GM18951 (cell line): Measurements from ENCODE around the gene NAA15.

Source experiments
- POLR2A ChIP-seq: IDR thresholded peaks from 4 replicates; pipeline ENCODE4 v1.6.1; 2011; ENCODE audit warnings: mild to moderate bottlenecking; ENCODE audit not compliant: insufficient read length, insufficient read depth; ENCODE audit errors: extremely low read depth
- in situ Hi-C: fragments of 300-500 bp; cut with MboI; formaldehyde crosslinking; loops from one replicate; pipeline ENCODE4 v1.12.0; 2022; ENCODE audit warnings: low sequenced_read_pairs, mixed read lengths, inconsistent platforms; ENCODE audit not compliant: unreplicated experiment

NAA15 gene

GRCh38 chr4:139331185-139331584 lies 29.9 kb downstream of the NAA15 start:
- in situ Hi-C loops, result no loop called here
- TF ChIP-seq POLR2A, result no peak

GRCh38 chr4:139333046-139333445 lies 31.7 kb downstream of the NAA15 start:
- in situ Hi-C loops, result no loop called here
- no peak for TF ChIP-seq POLR2A

DNA sequence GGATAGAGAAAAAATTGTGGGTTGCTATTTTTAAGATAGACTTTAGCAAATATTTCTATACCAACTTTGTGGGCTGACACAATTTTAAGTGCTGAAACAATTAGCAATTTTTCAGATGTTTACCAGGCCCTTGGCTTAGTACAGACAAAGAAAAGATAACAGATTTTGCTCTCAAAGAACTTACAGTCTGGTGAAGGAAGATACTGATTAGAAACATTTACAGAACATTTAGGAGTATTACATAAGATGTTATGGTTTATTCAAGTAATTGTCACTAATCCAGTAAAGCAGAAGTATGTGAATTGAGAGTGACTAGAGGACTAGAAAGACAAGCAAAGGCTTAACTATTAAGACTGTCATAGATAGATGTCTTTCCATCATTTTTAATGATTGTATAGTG lies 36.3 kb downstream of the NAA15 start:
- TF ChIP-seq POLR2A, result no peak
- in situ Hi-C loops, result no loop called here

GRCh38 chr4:139361301-139361700 lies 60.0 kb downstream of the NAA15 start:
- in situ Hi-C loops, result no loop called here
- no peak for TF ChIP-seq POLR2A

DNA sequence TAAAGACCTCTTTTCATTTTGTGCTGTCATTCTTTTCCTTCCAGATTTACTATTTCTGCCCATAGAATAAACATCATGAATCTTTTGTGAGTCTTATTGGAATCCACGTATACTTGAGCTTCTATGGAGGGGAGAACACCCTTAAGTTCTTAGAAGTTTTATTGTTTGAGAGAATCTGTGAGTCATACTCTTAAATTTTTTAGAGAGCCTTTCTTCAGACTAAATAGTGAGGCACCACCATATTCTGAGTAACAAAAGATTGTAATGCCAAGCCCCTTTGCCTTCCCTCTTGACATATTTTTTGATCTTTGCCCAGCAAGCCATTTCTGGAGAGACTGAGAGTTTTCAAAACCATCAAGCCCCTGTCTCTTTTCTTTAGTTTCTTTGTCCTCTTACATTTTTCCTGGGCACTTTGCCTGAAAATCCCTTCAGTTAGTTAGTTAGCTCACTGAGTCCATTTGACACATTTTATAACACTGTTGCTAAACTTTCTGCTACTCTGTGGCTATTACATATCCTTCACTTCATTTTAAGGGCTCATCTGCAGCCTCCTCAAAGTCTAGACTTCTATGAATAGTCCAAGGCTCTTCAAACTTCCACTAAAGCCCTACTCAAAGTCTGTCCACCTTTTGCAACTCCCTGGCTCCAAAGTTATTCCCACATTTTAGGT lies 66.3 kb downstream of the NAA15 start:
- no peak for TF ChIP-seq POLR2A

GRCh38 chr4:139368998-139369397 lies 67.7 kb downstream of the NAA15 start:
- in situ Hi-C loops, result no loop called here
- TF ChIP-seq POLR2A, result no peak

More for the DNA sequence above, 66.3 kb downstream of the NAA15 start:
- in situ Hi-C loops, result no loop called here

DNA sequence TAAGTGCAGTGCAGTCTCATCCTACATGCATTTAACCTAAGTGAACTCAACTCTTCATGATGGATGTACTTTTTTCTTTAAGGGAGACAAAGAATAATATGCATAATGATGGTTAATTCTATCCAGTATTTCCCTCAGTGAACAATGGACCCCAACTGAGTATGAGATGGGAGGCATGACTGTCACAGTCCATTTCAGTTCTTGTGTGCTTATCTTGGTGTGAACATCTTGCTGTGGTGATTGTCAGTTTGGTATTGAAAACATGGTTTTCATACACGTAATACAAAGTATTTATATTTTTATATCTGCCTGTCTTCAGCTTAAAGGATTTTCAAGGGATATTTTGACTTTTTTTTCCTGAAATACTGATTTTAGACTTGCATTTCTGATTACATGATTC lies 72.9 kb downstream of the NAA15 start:
- no peak for TF ChIP-seq POLR2A
- in situ Hi-C loops, result no loop called here

DNA sequence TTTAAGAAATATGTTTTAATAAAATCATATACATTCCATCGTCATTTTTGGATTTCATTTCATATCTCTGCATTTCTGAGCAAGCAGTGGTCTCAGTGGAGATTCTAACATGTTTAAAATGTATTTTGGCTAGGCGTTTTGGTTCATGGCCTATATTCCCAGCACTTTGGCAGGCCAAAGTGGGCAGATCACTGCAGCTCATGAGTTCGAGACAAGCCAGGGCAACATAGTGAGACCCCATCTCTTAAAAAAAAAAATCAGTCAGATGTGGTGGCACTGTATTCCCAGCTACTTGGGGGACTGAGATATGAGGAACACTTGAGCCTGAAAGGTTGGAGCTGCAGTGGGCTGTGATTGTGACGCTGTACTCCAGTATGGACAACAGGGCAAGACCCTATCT lies 85.1 kb downstream of the NAA15 start:
- in situ Hi-C loops, result no loop called here
- no peak for TF ChIP-seq POLR2A

DNA sequence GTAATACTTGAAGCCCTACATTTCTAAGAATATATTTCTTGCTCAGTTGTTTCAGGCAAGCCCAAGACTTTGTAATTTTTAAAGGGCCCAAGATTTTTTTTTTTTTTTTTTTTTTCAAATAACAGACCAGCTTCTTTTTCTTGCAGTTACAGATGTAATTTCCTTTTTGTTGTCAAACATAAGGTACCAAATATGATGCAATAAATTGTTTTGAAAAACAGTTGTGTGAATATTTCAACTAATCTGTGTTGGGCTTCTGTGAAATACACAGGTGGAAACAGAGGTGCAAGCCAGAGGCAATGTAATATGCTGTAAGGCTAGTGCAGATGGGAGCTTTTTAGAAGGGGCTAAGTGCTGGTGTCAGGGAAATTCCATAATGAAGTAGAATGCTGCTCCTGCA lies 87.8 kb downstream of the NAA15 start:
- no peak for TF ChIP-seq POLR2A
- in situ Hi-C loops, result no loop called here

DNA sequence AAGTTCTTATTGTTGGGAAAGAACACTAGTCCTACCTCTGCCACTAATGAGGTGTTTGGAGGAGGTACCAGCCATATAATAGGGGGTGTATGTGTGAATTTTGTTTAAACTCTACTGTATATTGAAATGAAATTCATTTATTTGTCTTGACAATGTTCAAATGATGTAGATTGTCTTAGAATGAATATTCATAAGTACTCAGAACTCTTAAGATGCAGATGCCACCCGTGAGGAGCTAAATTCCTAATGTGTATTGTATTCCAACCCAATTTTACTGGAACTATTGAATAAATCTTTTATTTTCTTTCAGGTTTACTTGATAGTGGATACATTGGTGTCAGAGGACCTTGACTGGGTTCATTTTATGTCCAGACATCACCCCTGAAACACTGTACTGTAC lies 88.7 kb downstream of the NAA15 start:
- in situ Hi-C loops, result no loop called here

GRCh38 chr4:139391731-139392130 lies 90.4 kb downstream of the NAA15 start:
- no peak for TF ChIP-seq POLR2A

More for the DNA sequence above, 88.7 kb downstream of the NAA15 start:
- TF ChIP-seq POLR2A, result no peak

DNA sequence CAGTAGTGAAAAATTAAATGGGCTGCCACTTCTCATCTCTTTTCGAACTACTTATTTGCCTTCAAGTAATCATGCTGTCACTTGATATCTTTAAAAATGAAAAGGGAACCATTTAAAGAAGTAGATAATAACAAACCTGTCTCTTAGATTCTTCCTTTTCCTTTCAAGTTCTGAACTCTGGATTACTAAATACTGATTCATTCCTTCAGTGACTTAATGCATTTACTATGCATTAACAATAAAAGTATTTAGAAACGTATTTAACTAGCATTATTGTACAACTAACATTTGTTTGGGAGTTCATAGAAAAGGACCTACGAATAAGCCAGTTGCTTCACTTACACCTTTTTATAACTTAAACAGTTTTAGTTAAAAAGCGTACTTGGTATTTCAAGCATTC lies 91.5 kb downstream of the NAA15 start:
- TF ChIP-seq POLR2A, result no peak
- in situ Hi-C loops, result no loop called here

More at GRCh38 chr4:139391731-139392130, 90.4 kb downstream of the NAA15 start:
- in situ Hi-C loops, result no loop called here

DNA sequence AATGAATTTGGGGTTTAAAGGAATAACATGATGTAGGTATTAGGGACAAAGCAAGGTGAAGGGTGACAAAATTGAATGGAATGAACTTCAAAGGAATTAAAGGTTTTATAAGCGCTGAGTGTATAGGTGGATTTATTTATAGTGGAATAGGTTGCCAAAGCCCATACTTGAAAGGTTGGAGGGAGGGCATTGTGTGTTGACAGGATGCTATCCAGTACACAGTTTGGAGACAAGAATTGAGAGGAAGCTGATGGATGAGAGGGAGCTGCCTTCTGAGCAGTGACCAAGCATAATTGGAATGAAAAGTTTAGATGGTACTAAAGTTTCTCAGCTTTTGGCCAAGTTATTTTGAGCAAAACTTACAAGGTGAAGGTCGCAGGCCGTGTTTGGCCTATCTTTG lies 100.1 kb downstream of the NAA15 start:
- no peak for TF ChIP-seq POLR2A
- in situ Hi-C loops, result loop anchor here (10.0 kb wide), 1 partner anchor 133 kb away; no protein-coding TSS in a partner anchor

DNA sequence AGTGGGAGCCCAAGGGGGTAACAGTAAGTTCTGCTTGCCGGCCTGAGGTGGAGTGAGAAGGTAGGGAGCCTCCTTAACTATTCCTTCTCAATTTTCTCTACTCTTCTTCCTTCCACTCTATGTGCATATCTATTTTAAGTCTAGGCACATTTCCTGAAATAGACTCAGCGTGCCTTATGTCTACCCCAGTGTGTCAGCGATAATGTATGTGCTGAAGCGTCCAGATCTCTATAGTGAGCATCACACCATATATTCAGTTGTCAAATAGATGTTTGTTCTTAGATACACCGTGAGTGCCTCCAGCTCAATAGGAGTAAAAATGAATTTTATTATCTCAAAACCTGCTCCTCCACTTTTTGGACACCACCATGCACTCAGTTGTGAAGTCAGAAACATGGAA lies 101.1 kb downstream of the NAA15 start:
- TF ChIP-seq POLR2A, result no peak
- in situ Hi-C loops, result loop anchor here (10.0 kb wide), 1 partner anchor 132 kb away; no protein-coding TSS in a partner anchor
